H9 (cell line): ENCODE data around the gene NCEH1. TPM values are rescaled to one million over a fixed set of nuclear protein-coding genes. Genes with fewer than 3 reads are reported as not detected.

ENCODE experiments used
- DNase-seq: peaks from one replicate; pipeline ENCODE4 v3.0.0-alpha.2; 2017
- H2AFZ ChIP-seq: one replicate; pipeline ENCODE4 v1.6.1; 2013; ENCODE audit warnings: mild to moderate bottlenecking, low read length, control low read depth, moderate library complexity
- H2AK5ac ChIP-seq: 2 replicates; pipeline ENCODE4 v1.6.1; 2013; ENCODE audit warnings: low read length, control low read depth, mixed read lengths; ENCODE audit not compliant: insufficient read length
- H2BK120ac ChIP-seq: one replicate; pipeline ENCODE4 v1.6.1; 2013; ENCODE audit warnings: low read depth, mild to moderate bottlenecking, low read length, control low read depth, inconsistent platforms; ENCODE audit not compliant: poor library complexity, severe bottlenecking
- H2BK12ac ChIP-seq: 2 replicates; pipeline ENCODE4 v1.6.1; 2013; ENCODE audit warnings: low read length, control low read depth, mixed read lengths, low read depth; ENCODE audit not compliant: insufficient read length
- H2BK15ac ChIP-seq: 2 replicates; pipeline ENCODE4 v1.6.1; 2013; ENCODE audit warnings: low read depth, low read length, control low read depth
- H2BK20ac ChIP-seq: one replicate; pipeline ENCODE4 v1.6.1; 2013; ENCODE audit warnings: low read depth, mild to moderate bottlenecking, low read length, control low read depth, inconsistent platforms; ENCODE audit not compliant: poor library complexity, severe bottlenecking
- H2BK5ac ChIP-seq: 2 replicates; pipeline ENCODE4 v1.6.1; 2013; ENCODE audit warnings: low read length, control low read depth, mixed read lengths; ENCODE audit not compliant: insufficient read length
- H3K14ac ChIP-seq: 2 replicates; pipeline ENCODE4 v1.6.1; 2013; ENCODE audit warnings: low read length, control low read depth; ENCODE audit not compliant: insufficient read depth
- H3K18ac ChIP-seq: 2 replicates; pipeline ENCODE4 v1.6.1; 2013; ENCODE audit warnings: low read depth, mild to moderate bottlenecking, mixed read lengths, low read length, control low read depth; ENCODE audit not compliant: insufficient read length
- H3K23ac ChIP-seq: 2 replicates; pipeline ENCODE4 v1.6.1; 2013; ENCODE audit warnings: low read length, control low read depth, mixed read lengths, low read depth; ENCODE audit not compliant: insufficient read length
- H3K23me2 ChIP-seq: 2 replicates; pipeline ENCODE4 v1.6.1; 2013; ENCODE audit warnings: low read depth, mild to moderate bottlenecking, mixed read lengths, low read length, control low read depth; ENCODE audit not compliant: insufficient read length, poor library complexity, severe bottlenecking
- H3K27ac ChIP-seq: 2 replicates; pipeline ENCODE4 v1.5.1; 2013; ENCODE audit warnings: low read length, control low read depth, mixed read lengths, low read depth; ENCODE audit not compliant: insufficient read length
- H3K27me3 ChIP-seq: 2 replicates; pipeline ENCODE4 v1.6.1; 2013; ENCODE audit warnings: low read length, control low read depth, inconsistent platforms; ENCODE audit not compliant: insufficient read depth
- H3K4ac ChIP-seq: 2 replicates; pipeline ENCODE4 v1.6.1; 2013; ENCODE audit warnings: low read depth, mild to moderate bottlenecking, control low read depth, inconsistent platforms, low read length, moderate library complexity
- H3K4me1 ChIP-seq: 2 replicates; pipeline ENCODE4 v1.6.1; 2013; ENCODE audit warnings: low read length, control low read depth, inconsistent platforms; ENCODE audit not compliant: insufficient read depth
- H3K4me2 ChIP-seq: 2 replicates; pipeline ENCODE4 v1.6.1; 2013; ENCODE audit warnings: low read length, control low read depth, mixed read lengths; ENCODE audit not compliant: insufficient read length, insufficient read depth
- H3K56ac ChIP-seq: 2 replicates; pipeline ENCODE4 v1.6.1; 2013; ENCODE audit warnings: low read depth, mild to moderate bottlenecking, mixed read lengths, low read length, control low read depth; ENCODE audit not compliant: insufficient read length
- H3K79me1 ChIP-seq: 2 replicates; pipeline ENCODE4 v1.6.1; 2013; ENCODE audit warnings: low read depth, mild to moderate bottlenecking, moderate library complexity, low read length, control low read depth, inconsistent platforms; ENCODE audit not compliant: insufficient read depth, poor library complexity, severe bottlenecking
- H3K79me2 ChIP-seq: 2 replicates; pipeline ENCODE4 v1.6.1; 2013; ENCODE audit warnings: low read length, control low read depth, inconsistent platforms; ENCODE audit not compliant: insufficient read depth
- H3K9ac ChIP-seq: 2 replicates; pipeline ENCODE4 v1.6.1; 2013; ENCODE audit warnings: low read length, control low read depth, mixed read lengths; ENCODE audit not compliant: insufficient read length; ENCODE audit errors: extremely low read depth
- H3K9me3 ChIP-seq: one replicate; pipeline ENCODE4 v1.6.1; 2013; ENCODE audit warnings: low read depth, low read length, inconsistent platforms; ENCODE audit not compliant: control insufficient read depth
- H3T11ph ChIP-seq: one replicate; pipeline ENCODE4 v1.6.1; 2013; ENCODE audit warnings: mild to moderate bottlenecking, low read length, control low read depth, inconsistent platforms
- H4K20me1 ChIP-seq: one replicate; pipeline ENCODE4 v1.6.1; 2013; ENCODE audit not compliant: control insufficient read depth, insufficient read length, insufficient read depth
- H4K5ac ChIP-seq: 2 replicates; pipeline ENCODE4 v1.6.1; 2013; ENCODE audit warnings: low read depth, mild to moderate bottlenecking, mixed read lengths, low read length, control low read depth; ENCODE audit not compliant: insufficient read length
- H4K8ac ChIP-seq: replicated peaks from 2 replicates; pipeline ENCODE4 v1.6.1; 2013; ENCODE audit warnings: low read length, control low read depth, mixed read lengths, low read depth; ENCODE audit not compliant: insufficient read length
- H4K91ac ChIP-seq: 2 replicates; pipeline ENCODE4 v1.6.1; 2013; ENCODE audit warnings: low read depth, mild to moderate bottlenecking, moderate library complexity, mixed read lengths, low read length, control low read depth; ENCODE audit not compliant: insufficient read length
- H3K27ac Mint-ChIP-seq, 3 experiments: 2 replicates in 2 of 3; 3 replicates in 1 of 3; pipeline ENCODE4 v1.8.0; 2020 to 2021; ENCODE audit warnings: mixed read lengths in 3 of 3, mild to moderate bottlenecking in 1 of 3, moderate library complexity in 1 of 3
- H3K27me3 Mint-ChIP-seq: 2 replicates; pipeline ENCODE4 v1.8.0; 2021; ENCODE audit warnings: low read depth, mild to moderate bottlenecking, moderate library complexity, mixed read lengths
- H3K36me3 Mint-ChIP-seq, 3 experiments: 2 replicates in 2 of 3; 3 replicates in 1 of 3; pipeline ENCODE4 v1.8.0; 2020 to 2021; ENCODE audit warnings: low read depth in 3 of 3, mixed read lengths in 3 of 3; ENCODE audit not compliant: insufficient read depth in 1 of 3
- H3K4me1 Mint-ChIP-seq, 2 experiments: 2 replicates each; pipeline ENCODE4 v1.8.0; 2020; ENCODE audit warnings: mixed read lengths in 2 of 2
- H3K4me3 Mint-ChIP-seq, 2 experiments: 2 replicates in 1 of 2; 3 replicates in 1 of 2; pipeline ENCODE4 v1.8.0; 2020 to 2021; ENCODE audit warnings: mild to moderate bottlenecking in 2 of 2, mixed read lengths in 2 of 2, moderate library complexity in 1 of 2
- H3K9me3 Mint-ChIP-seq, 2 experiments: 2 replicates in 1 of 2; 3 replicates in 1 of 2; pipeline ENCODE4 v1.8.0; 2020; ENCODE audit warnings: mild to moderate bottlenecking in 2 of 2, mixed read lengths in 2 of 2, moderate library complexity in 1 of 2
- WGBS: extraction: QIAGEN DNeasy Blood & Tissue Kit; methylation state at CpG from one replicate; pipeline ENCODE4 v1.1.7; 2013; ENCODE audit warnings: missing lambda C conversion rate, low lambda C conversion rate, mixed read lengths; ENCODE audit not compliant: insufficient read length; ENCODE audit errors: extremely low coverage; 5-methylcytosine and 5-hydroxymethylcytosine counted together
- total RNA-seq: library from RNA; stranded (reverse); gene quantifications from 2 replicates; pipeline ENCODE4 v1.2.1, GENCODE V29; 2021
- TF ChIP-seq, protein P1 (sequence below): fragments of 200-600 bp; sonication (generic); conservative IDR thresholded peaks from 3 replicates; pipeline ENCODE4 v1.8.0; 2021; ENCODE audit warnings: antibody characterized with exemption, mild to moderate bottlenecking

The NCEH1 gene
- total RNA-seq, 1 experiment from 2014 or later = 2.3 TPM

DNA sequence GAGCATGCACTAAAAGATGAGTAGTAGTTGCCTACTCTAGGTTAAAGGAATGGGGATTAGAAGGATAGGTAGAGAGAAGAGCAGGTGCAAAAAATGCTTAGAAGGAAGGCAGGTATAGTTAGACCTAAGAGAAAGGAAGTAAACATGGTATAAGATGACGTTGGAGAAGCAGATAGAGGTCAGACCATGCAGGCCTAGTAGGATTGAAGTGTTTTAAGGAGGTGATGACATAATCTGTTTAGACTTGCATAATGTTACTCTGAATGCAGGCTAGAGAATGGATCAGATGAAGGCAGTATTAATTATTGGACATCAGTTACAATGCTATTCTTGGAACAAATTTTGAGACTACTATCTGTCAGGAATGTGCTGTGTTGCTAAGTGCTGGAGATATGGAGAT lies 28.6 kb upstream of the NCEH1 start:
- WGBS = no CpG with 5 or more reads among the region's 1 CpG
- no peak overlapping the region for H4K5ac ChIP-seq
- H3K79me1 ChIP-seq = no peaks in the 10 kb centered on the region
- no peak overlapping the region for H3K27ac ChIP-seq
- H2BK120ac ChIP-seq = no peak overlapping the region
- H3K27ac Mint-ChIP-seq = no peak overlapping the region
- H3K4me1 Mint-ChIP-seq = peaks cover 7 to 10% of the 10 kb centered on the region in 2 experiments
- no peak overlapping the region for H3K4ac ChIP-seq
- H3K9me3 Mint-ChIP-seq = no peaks in the 10 kb centered on the region; a peak in 1 of 5 replicates
- H3K79me2 ChIP-seq = no peaks in the 10 kb centered on the region
- no peak overlapping the region for H3K23ac ChIP-seq
- H3K9ac ChIP-seq = no peak overlapping the region
- H2AFZ ChIP-seq = no peak overlapping the region
- no peak overlapping the region for H3K14ac ChIP-seq
- no peak overlapping the region for H2AK5ac ChIP-seq
- H2BK15ac ChIP-seq = no peak overlapping the region
- no peak for DNase-seq
- H3K36me3 Mint-ChIP-seq = no peaks in the 10 kb centered on the region; a peak in 1 of 7 replicates
- H3K4me2 ChIP-seq = no peak overlapping the region
- no peak overlapping the region for H2BK20ac ChIP-seq
- no peak overlapping the region for H2BK12ac ChIP-seq
- H4K20me1 ChIP-seq = no peaks in the 10 kb centered on the region
- TF ChIP-seq, protein P1, sequence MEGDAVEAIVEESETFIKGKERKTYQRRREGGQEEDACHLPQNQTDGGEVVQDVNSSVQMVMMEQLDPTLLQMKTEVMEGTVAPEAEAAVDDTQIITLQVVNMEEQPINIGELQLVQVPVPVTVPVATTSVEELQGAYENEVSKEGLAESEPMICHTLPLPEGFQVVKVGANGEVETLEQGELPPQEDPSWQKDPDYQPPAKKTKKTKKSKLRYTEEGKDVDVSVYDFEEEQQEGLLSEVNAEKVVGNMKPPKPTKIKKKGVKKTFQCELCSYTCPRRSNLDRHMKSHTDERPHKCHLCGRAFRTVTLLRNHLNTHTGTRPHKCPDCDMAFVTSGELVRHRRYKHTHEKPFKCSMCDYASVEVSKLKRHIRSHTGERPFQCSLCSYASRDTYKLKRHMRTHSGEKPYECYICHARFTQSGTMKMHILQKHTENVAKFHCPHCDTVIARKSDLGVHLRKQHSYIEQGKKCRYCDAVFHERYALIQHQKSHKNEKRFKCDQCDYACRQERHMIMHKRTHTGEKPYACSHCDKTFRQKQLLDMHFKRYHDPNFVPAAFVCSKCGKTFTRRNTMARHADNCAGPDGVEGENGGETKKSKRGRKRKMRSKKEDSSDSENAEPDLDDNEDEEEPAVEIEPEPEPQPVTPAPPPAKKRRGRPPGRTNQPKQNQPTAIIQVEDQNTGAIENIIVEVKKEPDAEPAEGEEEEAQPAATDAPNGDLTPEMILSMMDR = no peak
- H4K8ac ChIP-seq = no peak overlapping the region
- no peak overlapping the region for H3K18ac ChIP-seq
- peaks cover 5% of the 10 kb centered on the region; the same call in 1 of the 2 replicates for H3K4me1 ChIP-seq
- no peak overlapping the region for H3K4me3 Mint-ChIP-seq
- no peaks in the 10 kb centered on the region for H3K27me3 ChIP-seq
- H3K56ac ChIP-seq = no peak overlapping the region
- no peaks in the 10 kb centered on the region for H3K9me3 ChIP-seq
- H4K91ac ChIP-seq = no peak overlapping the region
- no peak overlapping the region for H3T11ph ChIP-seq
- peaks cover 3% of the 10 kb centered on the region for H3K23me2 ChIP-seq
- H2BK5ac ChIP-seq = no peak overlapping the region
- no peaks in the 10 kb centered on the region for H3K27me3 Mint-ChIP-seq
